HepG2 (cell line): ENCODE data around the gene ANKS4B. TPM values are rescaled to one million over a fixed set of nuclear protein-coding genes. Genes with fewer than 3 reads are reported as not detected.

Experiments used
- ATAC-seq: fragments of 200-7000 bp; cut with Tn5 transposase; 3 replicates; pipeline ENCODE4 v1.9.1; 2020; ENCODE audit warnings: mild to moderate bottlenecking, moderate library complexity
- BruUV-seq: library from RNA; stranded (reverse); fragments of 400-500 nt; replicated peaks from 2 replicates; lab custom pipeline; 2021; lab: Mats Ljungman, UMichigan
- CTCF ChIA-PET: fragments of 300-600 bp; formaldehyde crosslinking; extraction: SDS; loops from one replicate; lab custom pipeline; 2021; ENCODE audit warnings: low total read pairs, inconsistent platforms, low intra/inter-chr PET ratio; lab: Yijun Ruan, JAX
- POLR2A ChIA-PET: fragments of 350-600 bp; sonication (Branson Sonifier 250); formaldehyde crosslinking; loops from one replicate; lab custom pipeline; 2020; ENCODE audit warnings: antibody characterized with exemption, inconsistent platforms; lab: Yijun Ruan, JAX
- DNase-seq: peaks from one replicate; pipeline ENCODE4 v3.0.0-alpha.2; 2015; ENCODE audit warnings: low spot score
- FAIRE-seq: peaks from 3 replicates; lab custom pipeline; 2011; peaks lifted over from hg19 to GRCh38; lab: Jason Lieb, UNC
- H2AFZ ChIP-seq: one replicate; pipeline ENCODE4 v1.6.1; 2011; ENCODE audit warnings: low read length, inconsistent platforms
- H3K27ac ChIP-seq: fragments of 300-600 bp; 3 replicates; pipeline ENCODE4 v1.8.0; 2011; ENCODE audit warnings: mixed run types, mild to moderate bottlenecking, mixed read lengths, low read length, inconsistent platforms; ENCODE audit not compliant: insufficient read depth; ENCODE audit errors: extremely low read length
- H3K27me3 ChIP-seq, 2 experiments: fragments of 200-600 bp in 1 of 2; 2 replicates in 1 of 2; 3 replicates in 1 of 2; pipeline versions ENCODE4 v1.6.0 to v1.8.0; 2011; ENCODE audit warnings: low read length in 2 of 2, mild to moderate bottlenecking in 2 of 2, moderate library complexity in 2 of 2, inconsistent platforms in 1 of 2; ENCODE audit not compliant: insufficient read depth in 2 of 2, control insufficient read depth in 1 of 2
- H3K36me3 ChIP-seq, 2 experiments: fragments of 200-600 bp in 1 of 2; replicated peaks in 1 of 2; 2 replicates in 1 of 2; 3 replicates in 1 of 2; pipeline versions ENCODE4 v1.5.1 to v1.8.0; 2011; ENCODE audit warnings: low read length in 2 of 2, inconsistent platforms in 1 of 2; ENCODE audit not compliant: insufficient read depth in 2 of 2, control insufficient read depth in 1 of 2
- H3K4me1 ChIP-seq: 2 replicates; pipeline ENCODE4 v1.5.1; 2012; ENCODE audit warnings: low read length, inconsistent platforms; ENCODE audit not compliant: insufficient read depth
- H3K4me2 ChIP-seq: 2 replicates; pipeline ENCODE4 v1.6.0; 2011; ENCODE audit warnings: low read depth, low read length, inconsistent platforms
- H3K4me3 ChIP-seq, 3 experiments: fragments of 200-600 bp in 1 of 3; sonication (generic), shearing (Covaris generic) in 1 of 3; replicated peaks in 1 of 3; 2 replicates each; pipeline ENCODE4 v1.5.1; 2011 to 2016; ENCODE audit warnings: low read length in 3 of 3, inconsistent platforms in 2 of 3, low read depth in 2 of 3, mild to moderate bottlenecking in 2 of 3, control low read depth in 1 of 3, mixed read lengths in 1 of 3; ENCODE audit not compliant: insufficient read depth in 1 of 3
- H3K79me2 ChIP-seq: one replicate; pipeline ENCODE4 v1.6.1; 2011; ENCODE audit warnings: low read length, inconsistent platforms; ENCODE audit not compliant: insufficient read depth
- H3K9ac ChIP-seq: 2 replicates; pipeline ENCODE4 v1.6.0; 2011; ENCODE audit warnings: mild to moderate bottlenecking, low read depth, low read length, inconsistent platforms; ENCODE audit not compliant: insufficient read depth
- H3K9me3 ChIP-seq: 2 replicates; pipeline ENCODE4 v1.5.1; 2012; ENCODE audit warnings: mild to moderate bottlenecking, low read length
- H4K20me1 ChIP-seq: 2 replicates; pipeline ENCODE4 v1.6.0; 2011; ENCODE audit warnings: inconsistent platforms, mild to moderate bottlenecking, low read length, moderate library complexity; ENCODE audit not compliant: insufficient read depth
- PLRG1 ChIP-seq: fragments of 450-650 bp; conservative IDR thresholded peaks from 2 replicates; pipeline ENCODE4 v1.6.1; 2016
- RFXAP ChIP-seq: sonication (generic); formaldehyde crosslinking; IDR thresholded peaks from 2 replicates; pipeline ENCODE4 v1.4.0; 2020; ENCODE audit warnings: missing genetic modification reagents, borderline replicate concordance
- SOX6 ChIP-seq, 2 experiments: fragments of 450-650 bp in 1 of 2; sonication (generic) in 1 of 2; formaldehyde crosslinking in 1 of 2; IDR thresholded peaks; 2 replicates each; pipeline versions ENCODE4 v1.4.0 to v1.6.1; 2017 to 2020; ENCODE audit warnings: antibody characterized with exemption in 1 of 2, mild to moderate bottlenecking in 1 of 2, missing genetic modification reagents in 1 of 2
- SRSF9 ChIP-seq: fragments of 200-400 bp; formaldehyde crosslinking; IDR thresholded peaks from 2 replicates; pipeline ENCODE4 v1.6.1; 2018; ENCODE audit warnings: borderline replicate concordance, mild to moderate bottlenecking, low read depth, low read length; ENCODE audit not compliant: insufficient read depth, poor library complexity, severe bottlenecking
- ZFP36 ChIP-seq: fragments of 150-350 bp; IDR thresholded peaks from 2 replicates; pipeline ENCODE4 v1.6.1; 2018; ENCODE audit warnings: borderline replicate concordance, low read length, low read depth; ENCODE audit not compliant: partially characterized antibody
- ZSCAN20 ChIP-seq: sonication (generic); formaldehyde crosslinking; IDR thresholded peaks from 2 replicates; pipeline ENCODE4 v1.4.0; 2020; ENCODE audit warnings: missing genetic modification reagents, mild to moderate bottlenecking, borderline replicate concordance
- WGBS: methylation state at CpG from one replicate; pipeline ENCODE4 v1.1.6; 2017; ENCODE audit warnings: low lambda C conversion rate; 5-methylcytosine and 5-hydroxymethylcytosine counted together
- in situ Hi-C: cut with HindIII; loops from 2 replicates; pipeline ENCODE4 v1.10.0; 2017; ENCODE audit warnings: low pct_unique_long_range_greater_than_20kb; ENCODE audit not compliant: extremely low pct_ligation_motif_present
- intact Hi-C: fragments of 100-400 bp; cut with micrococcal nuclease; formaldehyde crosslinking; loops from one replicate; pipeline ENCODE4 v1.10.0; 2022; ENCODE audit not compliant: unreplicated experiment
- polyA plus RNA-seq, 8 experiments: library from polyadenylated mRNA; depleted of rRNA in 3 of 8; stranded (reverse) in 7 of 8; unstranded in 1 of 8; fragments of >200 nt; fragmentation: Illumina TruSeq in 4 of 8; extraction: Trizol in 4 of 8; gene quantifications; 2 replicates each; pipeline versions ENCODE4 v1.2.1 to v1.2.3, GENCODE V29; 2011 to 2016; ENCODE audit warnings: low read depth in 4 of 8, missing spikeins in 1 of 8, mixed read lengths in 1 of 8; ENCODE audit not compliant: insufficient read depth in 1 of 8
- total RNA-seq, 5 experiments: library from RNA; depleted of rRNA; stranded (reverse); fragments of >200 nt; fragmentation: Illumina TruSeq; extraction: Trizol; gene quantifications; 2 replicates each; pipeline ENCODE4 v1.2.3, GENCODE V29; 2016; ENCODE audit warnings: low read depth in 1 of 5
- TF ChIP-seq, protein P1 (sequence below): sonication (generic); formaldehyde crosslinking; IDR thresholded peaks from 2 replicates; pipeline ENCODE4 v1.4.0; 2020; ENCODE audit warnings: mild to moderate bottlenecking, missing genetic modification reagents
- TF ChIP-seq, protein P2 (sequence below): sonication (generic); formaldehyde crosslinking; IDR thresholded peaks from 2 replicates; pipeline ENCODE4 v1.4.0; 2020; ENCODE audit warnings: missing genetic modification reagents
- TF ChIP-seq, protein P3 (sequence below): sonication (generic); formaldehyde crosslinking; IDR thresholded peaks from 2 replicates; pipeline ENCODE4 v1.4.0; 2020; ENCODE audit warnings: missing genetic modification reagents

ANKS4B gene
- total and polyA plus RNA-seq, 2 of the 13 experiments (the other 11 are each of a cell fraction or from before 2014, with no cell fraction given), result 6.5 to 30.0 TPM

DNA sequence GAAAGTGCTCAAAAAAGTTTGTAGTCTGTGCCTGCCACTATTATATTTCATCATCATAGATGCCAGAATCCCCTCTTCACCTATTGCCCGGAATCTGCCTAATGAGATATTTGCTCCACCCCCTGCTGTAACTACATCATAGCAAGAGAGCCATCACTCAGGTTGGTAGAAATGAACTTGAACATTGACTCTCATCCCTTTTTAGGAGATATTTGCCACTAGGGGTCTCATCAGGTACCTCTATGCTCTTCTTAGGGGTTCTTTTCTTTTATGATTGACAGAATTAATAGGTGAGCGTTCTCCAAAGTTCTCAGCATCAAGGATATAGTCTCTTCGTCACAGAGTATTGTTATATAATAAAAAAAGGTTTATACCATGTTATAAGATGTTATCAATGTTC is 20.0 kb downstream of the ANKS4B start (continued):
- TF ChIP-seq SOX6 (IDR thresholded peaks at IDR 0.05) (no peak), SOX6 (CRISPR knock-in tag; IDR thresholded peaks at IDR 0.05) (no peak)

DNA sequence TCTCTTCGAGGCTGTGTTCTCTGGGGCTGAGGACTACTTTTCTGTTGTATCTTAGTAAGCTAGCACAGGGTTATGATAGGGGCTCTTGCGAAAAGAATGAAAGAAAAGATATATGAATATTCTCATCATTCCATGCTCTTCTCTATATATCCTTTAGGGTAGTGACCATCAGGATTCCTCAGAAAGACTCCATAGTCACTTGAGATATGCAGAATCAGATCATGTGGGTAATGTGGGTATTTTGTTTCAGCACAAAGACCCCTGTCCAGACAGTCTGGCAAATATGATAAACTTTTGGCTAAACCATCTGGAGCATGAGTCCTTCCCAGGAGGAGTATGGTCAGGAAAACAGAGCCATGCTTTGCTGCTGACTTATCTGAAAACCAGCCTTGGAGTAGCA is 23.1 kb downstream of the ANKS4B start:
- H3K4me3 ChIP-seq, result no peak overlapping the region
- CTCF ChIA-PET, result no interaction called here
- ATAC-seq (no peak), DNase-seq (no peak), FAIRE-seq (no peak)
- POLR2A ChIA-PET, result interaction anchor here (1.5 to 2.8 kb wide), 2 partner anchors 22 to 68 kb away, joined by 3 to 14 read pairs; partner anchors contain the start of gene ANKS4B
- BruUV-seq, result no TSS peak
- peaks cover 34% of the 10 kb centered on the region for H3K4me1 ChIP-seq
- no peak overlapping the region for H3K9ac ChIP-seq
- WGBS, result 99% methylated on average over 2 of the region's 2 CpGs
- no peak overlapping the region for H2AFZ ChIP-seq
- intact Hi-C loops (no loop called here), in situ Hi-C loops (no loop called here)
- no peaks in the 10 kb centered on the region for H4K20me1 ChIP-seq
- H3K27ac ChIP-seq, result no peak overlapping the region
- peaks cover 0 to 8% of the 10 kb centered on the region in 2 experiments; a peak in 2 of 5 replicates for H3K36me3 ChIP-seq
- H3K79me2 ChIP-seq, result no peaks in the 10 kb centered on the region
- H3K4me2 ChIP-seq, result no peak overlapping the region
- H3K9me3 ChIP-seq, result no peaks in the 10 kb centered on the region
- H3K27me3 ChIP-seq, result no peaks in the 10 kb centered on the region
- TF ChIP-seq, protein P1, sequence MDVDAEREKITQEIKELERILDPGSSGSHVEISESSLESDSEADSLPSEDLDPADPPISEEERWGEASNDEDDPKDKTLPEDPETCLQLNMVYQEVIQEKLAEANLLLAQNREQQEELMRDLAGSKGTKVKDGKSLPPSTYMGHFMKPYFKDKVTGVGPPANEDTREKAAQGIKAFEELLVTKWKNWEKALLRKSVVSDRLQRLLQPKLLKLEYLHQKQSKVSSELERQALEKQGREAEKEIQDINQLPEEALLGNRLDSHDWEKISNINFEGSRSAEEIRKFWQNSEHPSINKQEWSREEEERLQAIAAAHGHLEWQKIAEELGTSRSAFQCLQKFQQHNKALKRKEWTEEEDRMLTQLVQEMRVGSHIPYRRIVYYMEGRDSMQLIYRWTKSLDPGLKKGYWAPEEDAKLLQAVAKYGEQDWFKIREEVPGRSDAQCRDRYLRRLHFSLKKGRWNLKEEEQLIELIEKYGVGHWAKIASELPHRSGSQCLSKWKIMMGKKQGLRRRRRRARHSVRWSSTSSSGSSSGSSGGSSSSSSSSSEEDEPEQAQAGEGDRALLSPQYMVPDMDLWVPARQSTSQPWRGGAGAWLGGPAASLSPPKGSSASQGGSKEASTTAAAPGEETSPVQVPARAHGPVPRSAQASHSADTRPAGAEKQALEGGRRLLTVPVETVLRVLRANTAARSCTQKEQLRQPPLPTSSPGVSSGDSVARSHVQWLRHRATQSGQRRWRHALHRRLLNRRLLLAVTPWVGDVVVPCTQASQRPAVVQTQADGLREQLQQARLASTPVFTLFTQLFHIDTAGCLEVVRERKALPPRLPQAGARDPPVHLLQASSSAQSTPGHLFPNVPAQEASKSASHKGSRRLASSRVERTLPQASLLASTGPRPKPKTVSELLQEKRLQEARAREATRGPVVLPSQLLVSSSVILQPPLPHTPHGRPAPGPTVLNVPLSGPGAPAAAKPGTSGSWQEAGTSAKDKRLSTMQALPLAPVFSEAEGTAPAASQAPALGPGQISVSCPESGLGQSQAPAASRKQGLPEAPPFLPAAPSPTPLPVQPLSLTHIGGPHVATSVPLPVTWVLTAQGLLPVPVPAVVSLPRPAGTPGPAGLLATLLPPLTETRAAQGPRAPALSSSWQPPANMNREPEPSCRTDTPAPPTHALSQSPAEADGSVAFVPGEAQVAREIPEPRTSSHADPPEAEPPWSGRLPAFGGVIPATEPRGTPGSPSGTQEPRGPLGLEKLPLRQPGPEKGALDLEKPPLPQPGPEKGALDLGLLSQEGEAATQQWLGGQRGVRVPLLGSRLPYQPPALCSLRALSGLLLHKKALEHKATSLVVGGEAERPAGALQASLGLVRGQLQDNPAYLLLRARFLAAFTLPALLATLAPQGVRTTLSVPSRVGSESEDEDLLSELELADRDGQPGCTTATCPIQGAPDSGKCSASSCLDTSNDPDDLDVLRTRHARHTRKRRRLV (CRISPR knock-in tag), result no peak
- TF ChIP-seq PLRG1 (no peak), SRSF9 (no peak), RFXAP (CRISPR knock-in tag) (no peak), ZSCAN20 (CRISPR knock-in tag) (no peak), ZFP36 (no peak)
- TF ChIP-seq, protein P2, sequence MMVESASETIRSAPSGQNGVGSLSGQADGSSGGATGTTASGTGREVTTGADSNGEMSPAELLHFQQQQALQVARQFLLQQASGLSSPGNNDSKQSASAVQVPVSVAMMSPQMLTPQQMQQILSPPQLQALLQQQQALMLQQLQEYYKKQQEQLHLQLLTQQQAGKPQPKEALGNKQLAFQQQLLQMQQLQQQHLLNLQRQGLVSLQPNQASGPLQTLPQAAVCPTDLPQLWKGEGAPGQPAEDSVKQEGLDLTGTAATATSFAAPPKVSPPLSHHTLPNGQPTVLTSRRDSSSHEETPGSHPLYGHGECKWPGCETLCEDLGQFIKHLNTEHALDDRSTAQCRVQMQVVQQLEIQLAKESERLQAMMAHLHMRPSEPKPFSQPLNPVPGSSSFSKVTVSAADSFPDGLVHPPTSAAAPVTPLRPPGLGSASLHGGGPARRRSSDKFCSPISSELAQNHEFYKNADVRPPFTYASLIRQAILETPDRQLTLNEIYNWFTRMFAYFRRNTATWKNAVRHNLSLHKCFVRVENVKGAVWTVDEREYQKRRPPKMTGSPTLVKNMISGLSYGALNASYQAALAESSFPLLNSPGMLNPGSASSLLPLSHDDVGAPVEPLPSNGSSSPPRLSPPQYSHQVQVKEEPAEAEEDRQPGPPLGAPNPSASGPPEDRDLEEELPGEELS, result no peak
- TF ChIP-seq, protein P3, sequence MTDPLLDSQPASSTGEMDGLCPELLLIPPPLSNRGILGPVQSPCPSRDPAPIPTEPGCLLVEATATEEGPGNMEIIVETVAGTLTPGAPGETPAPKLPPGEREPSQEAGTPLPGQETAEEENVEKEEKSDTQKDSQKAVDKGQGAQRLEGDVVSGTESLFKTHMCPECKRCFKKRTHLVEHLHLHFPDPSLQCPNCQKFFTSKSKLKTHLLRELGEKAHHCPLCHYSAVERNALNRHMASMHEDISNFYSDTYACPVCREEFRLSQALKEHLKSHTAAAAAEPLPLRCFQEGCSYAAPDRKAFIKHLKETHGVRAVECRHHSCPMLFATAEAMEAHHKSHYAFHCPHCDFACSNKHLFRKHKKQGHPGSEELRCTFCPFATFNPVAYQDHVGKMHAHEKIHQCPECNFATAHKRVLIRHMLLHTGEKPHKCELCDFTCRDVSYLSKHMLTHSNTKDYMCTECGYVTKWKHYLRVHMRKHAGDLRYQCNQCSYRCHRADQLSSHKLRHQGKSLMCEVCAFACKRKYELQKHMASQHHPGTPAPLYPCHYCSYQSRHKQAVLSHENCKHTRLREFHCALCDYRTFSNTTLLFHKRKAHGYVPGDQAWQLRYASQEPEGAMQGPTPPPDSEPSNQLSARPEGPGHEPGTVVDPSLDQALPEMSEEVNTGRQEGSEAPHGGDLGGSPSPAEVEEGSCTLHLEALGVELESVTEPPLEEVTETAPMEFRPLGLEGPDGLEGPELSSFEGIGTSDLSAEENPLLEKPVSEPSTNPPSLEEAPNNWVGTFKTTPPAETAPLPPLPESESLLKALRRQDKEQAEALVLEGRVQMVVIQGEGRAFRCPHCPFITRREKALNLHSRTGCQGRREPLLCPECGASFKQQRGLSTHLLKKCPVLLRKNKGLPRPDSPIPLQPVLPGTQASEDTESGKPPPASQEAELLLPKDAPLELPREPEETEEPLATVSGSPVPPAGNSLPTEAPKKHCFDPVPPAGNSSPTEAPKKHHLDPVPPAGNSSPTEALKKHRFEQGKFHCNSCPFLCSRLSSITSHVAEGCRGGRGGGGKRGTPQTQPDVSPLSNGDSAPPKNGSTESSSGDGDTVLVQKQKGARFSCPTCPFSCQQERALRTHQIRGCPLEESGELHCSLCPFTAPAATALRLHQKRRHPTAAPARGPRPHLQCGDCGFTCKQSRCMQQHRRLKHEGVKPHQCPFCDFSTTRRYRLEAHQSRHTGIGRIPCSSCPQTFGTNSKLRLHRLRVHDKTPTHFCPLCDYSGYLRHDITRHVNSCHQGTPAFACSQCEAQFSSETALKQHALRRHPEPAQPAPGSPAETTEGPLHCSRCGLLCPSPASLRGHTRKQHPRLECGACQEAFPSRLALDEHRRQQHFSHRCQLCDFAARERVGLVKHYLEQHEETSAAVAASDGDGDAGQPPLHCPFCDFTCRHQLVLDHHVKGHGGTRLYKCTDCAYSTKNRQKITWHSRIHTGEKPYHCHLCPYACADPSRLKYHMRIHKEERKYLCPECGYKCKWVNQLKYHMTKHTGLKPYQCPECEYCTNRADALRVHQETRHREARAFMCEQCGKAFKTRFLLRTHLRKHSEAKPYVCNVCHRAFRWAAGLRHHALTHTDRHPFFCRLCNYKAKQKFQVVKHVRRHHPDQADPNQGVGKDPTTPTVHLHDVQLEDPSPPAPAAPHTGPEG, result no peak
